Esophagus squamous epithelium (tissue), 4 donors: ENCODE results near the gene PSMG3.

Experiments used
- CTCF ChIP-seq, 6 experiments: fragments of 450-650 bp in 4 of 6; fragments of 200-600 bp in 2 of 6; sonication (generic) in 2 of 6; IDR thresholded peaks; one replicate each; pipeline ENCODE4 v1.5.1; 2016 to 2019; ENCODE audit warnings: antibody characterized with exemption in 6 of 6, mild to moderate bottlenecking in 4 of 6, moderate library complexity in 4 of 6
- POLR2A ChIP-seq, 4 donors: fragments of 450-650 bp; IDR thresholded peaks; one replicate each; pipeline ENCODE4 v1.6.1; 2017; ENCODE audit warnings: antibody characterized with exemption in 4 of 4, mild to moderate bottlenecking in 4 of 4, moderate library complexity in 3 of 4

- no peak for TF ChIP-seq CTCF (IDR thresholded peaks at IDR 0.05)
- no peak for TF ChIP-seq POLR2A (IDR thresholded peaks at IDR 0.05)
Measured at GRCh38 chr7:1591396-1591795, 21.6 kb upstream of the PSMG3 start.
